Esophagus squamous epithelium (tissue), 4 donors: ENCODE results near the gene PRSS3.

Experiments
- POLR2A ChIP-seq, 4 donors: fragments of 450-650 bp; IDR thresholded peaks; one replicate each; pipeline ENCODE4 v1.6.1; 2017; ENCODE audit warnings: antibody characterized with exemption in 4 of 4, mild to moderate bottlenecking in 4 of 4, moderate library complexity in 3 of 4
- TF ChIP-seq, protein P1 (sequence below), 6 experiments: fragments of 450-650 bp in 4 of 6; fragments of 200-600 bp in 2 of 6; sonication (generic) in 2 of 6; IDR thresholded peaks; one replicate each; pipeline ENCODE4 v1.5.1; 2016 to 2019; ENCODE audit warnings: antibody characterized with exemption in 6 of 6, mild to moderate bottlenecking in 4 of 6, moderate library complexity in 4 of 6

DNA sequence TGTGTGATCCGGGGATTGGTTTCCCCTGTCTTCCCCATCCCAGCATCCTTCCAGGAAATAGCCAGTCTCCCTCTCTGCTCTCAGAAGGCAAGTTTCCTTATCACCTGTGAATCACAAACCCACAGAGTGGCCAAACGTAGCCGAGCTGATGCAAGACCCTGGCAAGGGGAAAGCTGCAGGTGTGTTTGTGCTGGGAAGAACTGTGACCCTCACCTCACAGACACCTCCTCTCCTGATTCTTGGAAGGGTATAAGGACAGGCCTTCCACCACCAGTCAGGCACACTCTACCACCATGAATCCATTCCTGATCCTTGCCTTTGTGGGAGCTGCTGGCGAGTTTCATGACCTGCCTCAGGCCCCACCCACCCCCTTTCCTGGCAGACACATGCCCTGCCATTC lies at the start of gene PRSS3:
- TF ChIP-seq, protein P1, sequence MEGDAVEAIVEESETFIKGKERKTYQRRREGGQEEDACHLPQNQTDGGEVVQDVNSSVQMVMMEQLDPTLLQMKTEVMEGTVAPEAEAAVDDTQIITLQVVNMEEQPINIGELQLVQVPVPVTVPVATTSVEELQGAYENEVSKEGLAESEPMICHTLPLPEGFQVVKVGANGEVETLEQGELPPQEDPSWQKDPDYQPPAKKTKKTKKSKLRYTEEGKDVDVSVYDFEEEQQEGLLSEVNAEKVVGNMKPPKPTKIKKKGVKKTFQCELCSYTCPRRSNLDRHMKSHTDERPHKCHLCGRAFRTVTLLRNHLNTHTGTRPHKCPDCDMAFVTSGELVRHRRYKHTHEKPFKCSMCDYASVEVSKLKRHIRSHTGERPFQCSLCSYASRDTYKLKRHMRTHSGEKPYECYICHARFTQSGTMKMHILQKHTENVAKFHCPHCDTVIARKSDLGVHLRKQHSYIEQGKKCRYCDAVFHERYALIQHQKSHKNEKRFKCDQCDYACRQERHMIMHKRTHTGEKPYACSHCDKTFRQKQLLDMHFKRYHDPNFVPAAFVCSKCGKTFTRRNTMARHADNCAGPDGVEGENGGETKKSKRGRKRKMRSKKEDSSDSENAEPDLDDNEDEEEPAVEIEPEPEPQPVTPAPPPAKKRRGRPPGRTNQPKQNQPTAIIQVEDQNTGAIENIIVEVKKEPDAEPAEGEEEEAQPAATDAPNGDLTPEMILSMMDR (IDR thresholded peaks at IDR 0.05): no peak
- TF ChIP-seq POLR2A (IDR thresholded peaks at IDR 0.05): no peak
